ENCODE data around the gene TNFAIP8.

GRCh38 chr5:119331566-119332095, 24.2 kb upstream of the TNFAIP8 start:
- TF ChIP-seq ZNF24 (IDR thresholded peaks at IDR 0.05) (no peak), RBFOX2 (IDR thresholded peaks at IDR 0.05; ENCODE audit: low read depth, low read length) (no peak), TGIF2 (CRISPR knock-in tag; IDR thresholded peaks at IDR 0.05) (no peak), ZNF668 (CRISPR knock-in tag; IDR thresholded peaks at IDR 0.05) (no peak), ZNF609 (CRISPR knock-in tag; IDR thresholded peaks at IDR 0.05; ENCODE audit: borderline replicate concordance) (no peak), RFX5 (IDR thresholded peaks at IDR 0.05; ENCODE audit: low read depth, low read length) (no peak)
- TF ChIP-seq, protein P1, sequence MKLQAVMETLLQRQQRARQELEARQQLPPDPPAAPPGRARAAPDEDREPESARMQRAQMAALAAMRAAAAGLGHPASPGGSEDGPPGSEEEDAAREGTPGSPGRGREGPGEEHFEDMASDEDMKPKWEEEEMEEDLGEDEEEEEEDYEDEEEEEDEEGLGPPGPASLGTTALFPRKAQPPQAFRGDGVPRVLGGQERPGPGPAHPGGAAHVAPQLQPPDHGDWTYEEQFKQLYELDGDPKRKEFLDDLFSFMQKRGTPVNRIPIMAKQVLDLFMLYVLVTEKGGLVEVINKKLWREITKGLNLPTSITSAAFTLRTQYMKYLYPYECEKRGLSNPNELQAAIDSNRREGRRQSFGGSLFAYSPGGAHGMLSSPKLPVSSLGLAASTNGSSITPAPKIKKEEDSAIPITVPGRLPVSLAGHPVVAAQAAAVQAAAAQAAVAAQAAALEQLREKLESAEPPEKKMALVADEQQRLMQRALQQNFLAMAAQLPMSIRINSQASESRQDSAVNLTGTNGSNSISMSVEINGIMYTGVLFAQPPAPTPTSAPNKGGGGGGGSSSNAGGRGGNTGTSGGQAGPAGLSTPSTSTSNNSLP (IDR thresholded peaks at IDR 0.05; ENCODE audit: borderline replicate concordance, low read depth, low read length): no peak
